GM12891 (cell line): ENCODE results near the gene NDUFA3.

Source experiments
- DNase-seq: peaks from one replicate; pipeline ENCODE4 v3.0.0; 2011; ENCODE audit warnings: low spot score; ENCODE audit not compliant: insufficient read length
- FAIRE-seq: peaks from 2 replicates; lab custom pipeline; 2011; peaks lifted over from hg19 to GRCh38; lab: Jason Lieb, UNC
- PAX5 ChIP-seq: IDR thresholded peaks from 2 replicates; pipeline ENCODE4 v1.6.1; 2011; ENCODE audit warnings: low read length, moderate library complexity, mild to moderate bottlenecking; ENCODE audit not compliant: insufficient read depth, severe bottlenecking
- POLR2A ChIP-seq: IDR thresholded peaks from 2 replicates; pipeline ENCODE4 v1.6.1; 2011; ENCODE audit warnings: low read depth, low read length, control low read depth
- POLR2AphosphoS5 ChIP-seq: IDR thresholded peaks from 2 replicates; pipeline ENCODE4 v1.6.1; 2011; ENCODE audit warnings: low read depth, low read length, control low read depth
- POU2F2 ChIP-seq: IDR thresholded peaks from 2 replicates; pipeline ENCODE4 v1.6.1; 2011; ENCODE audit warnings: low read depth, mild to moderate bottlenecking, control low read depth, low read length, moderate library complexity
- SPI1 ChIP-seq: IDR thresholded peaks from 2 replicates; pipeline ENCODE4 v1.6.1; 2011; ENCODE audit warnings: low read depth, low read length, control low read depth
- TAF1 ChIP-seq: IDR thresholded peaks from 2 replicates; pipeline ENCODE4 v1.6.1; 2011; ENCODE audit warnings: low read depth, low read length, control low read depth

The NDUFA3 gene

GRCh38 chr19:54138489-54139256 is 36.0 kb downstream of the NDUFA3 start:
- TF ChIP-seq POLR2AphosphoS5 (no peak), POLR2A (no peak)
- FAIRE-seq (no peak), DNase-seq (no peak)

- TF ChIP-seq SPI1 (no peak), PAX5 (no peak), POLR2AphosphoS5 (no peak), POU2F2 (no peak), POLR2A (no peak), TAF1 (no peak)
- FAIRE-seq (no peak), DNase-seq (no peak)
Observed at GRCh38 chr19:54141356-54141755, 38.7 kb downstream of the NDUFA3 start.

GRCh38 chr19:54142166-54142780 is 39.6 kb downstream of the NDUFA3 start:
- FAIRE-seq (no peak), DNase-seq (no peak)
- TF ChIP-seq TAF1 (no peak), POLR2A (no peak), POLR2AphosphoS5 (no peak), POU2F2 (no peak), PAX5 (no peak), SPI1 (no peak)

- FAIRE-seq (no peak), DNase-seq (no peak)
- no peak for TF ChIP-seq SPI1
- no peak for TF ChIP-seq POLR2AphosphoS5
- TF ChIP-seq PAX5, result no peak
- TF ChIP-seq POLR2A, result no peak
- no peak for TF ChIP-seq TAF1
- no peak for TF ChIP-seq POU2F2
Observed at GRCh38 chr19:54145541-54146158, 43.0 kb downstream of the NDUFA3 start.

GRCh38 chr19:54147676-54148075 is 45.0 kb downstream of the NDUFA3 start:
- DNase-seq (no peak), FAIRE-seq (no peak)
- TF ChIP-seq POLR2A (no peak), SPI1 (no peak), POU2F2 (no peak), POLR2AphosphoS5 (no peak), TAF1 (no peak), PAX5 (no peak)

- no peak for DNase-seq
- no peak for FAIRE-seq
- TF ChIP-seq POU2F2, result no peak
- TF ChIP-seq TAF1, result no peak
- TF ChIP-seq SPI1, result no peak
- TF ChIP-seq POLR2A, result no peak
- TF ChIP-seq PAX5, result no peak
- TF ChIP-seq POLR2AphosphoS5, result no peak
Observed at GRCh38 chr19:54148158-54148557, 45.5 kb downstream of the NDUFA3 start.

GRCh38 chr19:54149021-54149812 is 46.6 kb downstream of the NDUFA3 start:
- DNase-seq, result no peak
- no peak for FAIRE-seq
- TF ChIP-seq PAX5 (no peak), POU2F2 (no peak), POLR2AphosphoS5 (no peak), POLR2A (no peak), TAF1 (no peak), SPI1 (no peak)

- no peak for DNase-seq
- no peak for FAIRE-seq
- TF ChIP-seq POLR2AphosphoS5, result no peak
- TF ChIP-seq POLR2A, result 0 out of 2 replicates have a peak, but pooled peaks have one; percentile 30
- no peak for TF ChIP-seq SPI1
Observed at GRCh38 chr19:54151362-54152035, 48.8 kb downstream of the NDUFA3 start.

GRCh38 chr19:54152267-54152666 is 49.6 kb downstream of the NDUFA3 start:
- FAIRE-seq (no peak), DNase-seq (no peak)
- no peak for TF ChIP-seq POU2F2
- no peak for TF ChIP-seq TAF1
- no peak for TF ChIP-seq POLR2AphosphoS5
